GM12875 (cell line): ENCODE data around the gene CASZ1.

Experiments used
- H3K4me3 ChIP-seq: one replicate; pipeline ENCODE4 v1.5.1; 2011; ENCODE audit warnings: low read depth, low read length, control low read depth
- TF ChIP-seq, protein P1 (sequence below): IDR thresholded peaks from 2 replicates; pipeline ENCODE4 v1.5.1; 2011; ENCODE audit warnings: low read depth, mild to moderate bottlenecking, control low read depth, inconsistent platforms, low read length, moderate library complexity, borderline replicate concordance; ENCODE audit not compliant: insufficient read depth

Gene CASZ1

DNA sequence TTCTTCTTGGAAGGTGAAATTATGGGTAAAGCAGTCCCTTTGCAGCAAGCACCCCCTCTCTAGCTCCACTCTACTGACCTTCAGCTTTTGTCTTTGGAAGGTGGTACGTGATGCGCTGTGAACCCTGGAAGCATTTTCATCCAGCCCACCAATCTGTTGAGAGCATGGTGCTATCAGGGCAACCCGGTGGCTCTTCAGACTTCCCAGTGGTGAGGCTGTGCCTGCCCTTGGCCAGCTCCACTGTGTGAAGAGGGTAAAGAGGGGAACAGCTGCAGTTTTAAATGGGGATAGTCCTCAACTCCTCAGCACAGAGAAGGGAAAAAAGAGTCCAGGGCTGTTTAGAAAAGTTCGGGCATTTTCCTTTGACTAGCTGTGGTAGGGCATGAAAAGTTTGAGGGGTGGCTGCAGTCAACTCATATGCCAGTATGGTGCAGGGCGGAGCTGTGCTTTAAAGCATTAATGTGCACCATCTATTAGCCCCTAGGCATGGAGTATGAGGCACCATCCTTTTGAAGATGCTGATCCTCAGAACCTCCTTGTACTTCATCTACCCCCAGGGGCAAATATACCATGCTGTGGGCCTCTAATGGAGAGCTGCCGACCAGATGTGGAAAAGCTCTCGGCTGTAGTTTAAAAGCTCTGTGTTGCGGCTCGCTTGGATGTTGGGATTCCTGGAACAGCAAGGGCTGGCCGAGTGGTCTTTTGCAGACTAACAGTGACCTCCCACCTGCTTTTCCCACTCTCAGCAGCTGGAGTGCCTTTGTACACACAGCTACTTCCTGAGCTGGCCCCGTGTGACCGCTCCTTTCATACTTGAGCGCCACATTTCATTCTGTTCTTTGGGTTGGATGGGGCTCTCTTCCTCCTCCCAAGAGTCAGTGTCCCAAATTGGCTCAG, 198.7 kb downstream of the CASZ1 start:
- H3K4me3 ChIP-seq, result no peak overlapping the region
- TF ChIP-seq, protein P1, sequence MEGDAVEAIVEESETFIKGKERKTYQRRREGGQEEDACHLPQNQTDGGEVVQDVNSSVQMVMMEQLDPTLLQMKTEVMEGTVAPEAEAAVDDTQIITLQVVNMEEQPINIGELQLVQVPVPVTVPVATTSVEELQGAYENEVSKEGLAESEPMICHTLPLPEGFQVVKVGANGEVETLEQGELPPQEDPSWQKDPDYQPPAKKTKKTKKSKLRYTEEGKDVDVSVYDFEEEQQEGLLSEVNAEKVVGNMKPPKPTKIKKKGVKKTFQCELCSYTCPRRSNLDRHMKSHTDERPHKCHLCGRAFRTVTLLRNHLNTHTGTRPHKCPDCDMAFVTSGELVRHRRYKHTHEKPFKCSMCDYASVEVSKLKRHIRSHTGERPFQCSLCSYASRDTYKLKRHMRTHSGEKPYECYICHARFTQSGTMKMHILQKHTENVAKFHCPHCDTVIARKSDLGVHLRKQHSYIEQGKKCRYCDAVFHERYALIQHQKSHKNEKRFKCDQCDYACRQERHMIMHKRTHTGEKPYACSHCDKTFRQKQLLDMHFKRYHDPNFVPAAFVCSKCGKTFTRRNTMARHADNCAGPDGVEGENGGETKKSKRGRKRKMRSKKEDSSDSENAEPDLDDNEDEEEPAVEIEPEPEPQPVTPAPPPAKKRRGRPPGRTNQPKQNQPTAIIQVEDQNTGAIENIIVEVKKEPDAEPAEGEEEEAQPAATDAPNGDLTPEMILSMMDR, result no peak

DNA sequence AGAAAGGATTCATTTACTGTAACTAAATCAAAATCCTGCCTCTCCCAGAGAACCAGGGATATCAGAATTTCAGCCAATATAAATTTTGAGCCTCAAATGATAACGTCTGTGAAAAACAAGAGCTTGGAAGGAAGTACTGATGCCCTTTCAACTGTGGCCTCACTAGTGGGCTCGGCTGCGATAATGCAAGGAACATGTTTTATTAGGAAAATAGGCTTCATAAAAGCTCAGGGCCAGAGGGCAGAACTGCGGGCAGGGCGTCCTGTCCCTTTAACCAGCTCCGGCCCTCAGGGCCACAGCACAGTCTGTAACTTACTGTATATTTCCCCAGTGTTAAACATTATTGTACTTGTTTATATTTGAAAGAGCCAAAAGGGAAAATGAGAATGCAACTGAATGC, 199.7 kb downstream of the CASZ1 start:
- no peak overlapping the region for H3K4me3 ChIP-seq
- TF ChIP-seq, protein P1, result no peak

DNA sequence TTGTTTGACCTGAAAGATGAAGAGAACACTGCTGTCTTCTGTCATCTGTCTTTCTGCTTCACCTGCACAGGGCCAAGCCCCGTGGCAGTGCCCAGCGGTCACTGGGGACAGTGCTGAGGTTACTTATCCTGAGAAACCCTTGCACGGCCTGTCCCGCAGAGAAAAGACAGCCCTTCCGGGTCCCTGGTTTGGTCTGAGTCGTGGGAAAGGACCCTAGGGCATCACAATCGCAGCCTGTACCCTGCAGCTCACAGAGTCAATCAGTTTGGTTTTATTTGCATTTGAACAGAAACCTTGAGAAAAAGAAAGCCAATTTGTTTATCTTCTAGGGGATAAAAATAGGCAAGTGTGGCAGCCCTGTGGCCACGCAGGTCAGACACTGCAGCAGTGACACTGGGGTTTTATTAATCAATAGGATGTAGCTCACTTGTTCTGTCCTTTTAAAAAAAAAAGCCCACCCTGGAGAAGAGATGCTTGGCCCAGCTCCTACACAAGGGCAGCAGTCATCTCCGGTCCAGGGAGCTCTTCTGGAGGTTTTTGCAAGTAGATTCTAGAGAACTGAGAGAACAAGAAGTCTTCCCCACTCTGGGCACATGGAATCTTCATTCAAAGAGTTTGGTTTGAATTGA, 201.7 kb downstream of the CASZ1 start:
- TF ChIP-seq, protein P1, result no peak
- no peak overlapping the region for H3K4me3 ChIP-seq

DNA sequence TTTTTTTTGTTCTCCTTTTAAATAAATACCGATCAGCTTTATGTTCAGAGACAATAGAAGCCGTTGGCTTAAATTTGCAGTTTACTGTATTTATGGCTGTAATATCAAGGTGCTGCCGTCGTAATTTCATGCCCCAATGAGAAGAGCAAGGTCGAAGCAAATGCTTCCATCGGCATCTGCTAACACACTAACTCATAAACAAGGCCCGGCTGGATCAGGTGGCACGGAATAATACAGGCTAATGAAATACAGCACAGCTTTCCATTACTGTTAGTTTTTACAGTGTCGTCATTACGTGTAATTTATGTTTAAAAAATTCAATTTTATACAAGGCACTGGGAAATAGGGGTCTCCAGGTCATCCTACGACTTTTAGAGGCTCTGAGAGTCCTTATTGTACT, 202.7 kb downstream of the CASZ1 start:
- no peak overlapping the region for H3K4me3 ChIP-seq
- TF ChIP-seq, protein P1, result no peak

DNA sequence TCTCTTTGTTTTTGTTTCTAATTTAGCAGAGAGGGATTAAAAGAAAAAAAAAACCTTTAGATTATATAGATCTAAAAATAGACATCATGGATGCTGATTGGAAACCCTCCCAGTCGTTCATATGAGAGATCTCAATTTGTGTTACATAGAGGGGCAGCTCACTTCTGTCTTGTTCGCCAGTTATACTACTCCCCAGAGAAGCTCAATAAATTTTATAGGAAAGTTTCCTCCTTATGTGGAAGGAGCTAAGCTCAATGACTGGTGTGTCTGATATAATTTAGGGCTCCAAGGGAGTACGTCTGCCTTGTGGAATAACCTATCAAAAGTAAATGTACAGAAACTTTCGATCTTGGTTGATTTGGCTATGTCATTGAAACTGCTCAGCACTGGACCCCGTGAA, 204.1 kb downstream of the CASZ1 start:
- TF ChIP-seq, protein P1, result no peak
- H3K4me3 ChIP-seq, result no peak overlapping the region

DNA sequence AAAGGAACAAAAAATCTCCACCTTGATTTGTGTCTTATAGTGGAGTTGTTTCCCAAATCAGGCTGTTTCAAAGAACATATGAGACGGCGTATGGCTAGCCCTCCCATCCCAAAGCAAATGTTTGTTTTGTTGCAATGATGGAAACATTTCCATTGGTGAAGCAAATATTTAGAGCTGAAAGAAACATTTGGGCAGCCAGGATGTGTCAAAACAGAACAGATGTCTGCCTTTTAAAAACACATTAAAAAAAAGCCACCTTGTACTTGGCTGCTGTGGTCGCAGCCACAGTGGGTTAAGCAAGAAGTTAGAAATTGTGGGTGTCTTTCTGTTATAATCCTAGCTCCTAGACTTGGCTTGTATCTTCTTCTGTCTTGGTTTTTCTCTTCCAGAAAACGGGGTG, 205.4 kb downstream of the CASZ1 start:
- TF ChIP-seq, protein P1, result no peak
- H3K4me3 ChIP-seq, result no peak overlapping the region

DNA sequence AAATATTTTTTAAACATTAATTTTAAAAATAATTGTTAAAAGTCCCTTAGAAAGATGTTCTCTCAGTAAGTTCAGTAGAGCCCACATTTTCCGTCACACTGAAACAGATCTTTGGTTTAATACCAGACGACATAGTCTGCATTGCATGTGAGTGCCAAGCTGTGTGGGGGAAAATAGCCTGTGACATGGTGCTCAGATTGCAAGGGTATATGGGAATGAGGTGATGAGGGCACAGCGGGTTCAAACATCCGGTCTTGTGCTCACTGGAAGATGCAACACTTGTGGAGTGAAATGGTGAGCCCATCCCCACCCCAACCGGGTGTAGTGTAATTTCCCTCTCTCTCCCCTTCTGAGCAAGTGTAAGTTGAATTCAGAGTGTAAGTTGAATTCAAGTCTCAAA, 207.4 kb downstream of the CASZ1 start:
- TF ChIP-seq, protein P1, result no peak
- H3K4me3 ChIP-seq, result no peak overlapping the region
